ENCODE measurements around the gene SPEM2.
A peak's percentile ranks its signal among the peaks of the same experiment; 100 is the strongest.

The SPEM2 gene

DNA sequence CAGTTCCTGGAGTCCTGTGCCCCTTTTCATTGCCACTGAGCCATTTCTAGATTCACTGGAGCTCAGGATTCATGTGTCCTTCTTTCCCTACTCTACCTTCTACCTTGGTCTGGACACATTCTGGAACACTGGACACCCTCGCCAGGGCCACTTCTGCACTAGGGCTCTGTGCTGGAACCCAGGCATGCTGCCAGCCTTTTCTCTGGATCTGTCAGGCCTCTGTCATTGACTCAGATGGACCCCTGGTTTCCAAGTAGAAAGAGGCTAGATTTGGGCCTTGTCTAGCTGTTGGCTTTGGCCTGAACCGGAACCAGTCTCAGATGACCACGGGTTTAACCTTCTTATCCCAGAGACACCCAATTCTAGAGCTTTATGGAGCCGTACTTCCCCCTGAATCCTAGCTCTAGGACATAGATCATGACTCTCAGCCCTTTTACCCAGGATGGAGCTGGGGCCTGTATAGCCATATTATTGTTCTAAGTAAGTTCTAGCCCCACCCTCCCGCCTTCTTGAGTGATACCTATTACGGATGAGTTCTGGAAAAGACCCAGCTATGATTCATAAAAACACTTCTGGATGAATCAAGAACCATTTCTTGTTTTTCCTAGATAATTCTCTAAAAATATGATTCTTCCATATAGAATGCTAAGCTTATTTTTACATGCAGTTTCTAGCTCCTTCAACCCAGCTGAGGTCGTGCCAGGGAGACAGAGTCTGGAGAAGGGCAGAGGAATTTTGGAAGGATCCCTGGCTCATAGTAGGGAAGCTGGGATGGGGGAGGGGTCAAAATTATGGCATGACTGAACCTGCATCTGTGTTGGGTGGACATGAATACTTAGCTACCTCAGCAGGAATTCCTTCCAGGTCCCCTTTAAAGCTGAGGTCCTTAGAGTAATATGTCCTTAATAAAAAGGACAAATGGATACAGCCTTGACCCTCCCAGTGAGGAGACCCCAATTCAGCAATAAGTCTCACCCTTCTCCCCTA lies 18.4 kb downstream of the SPEM2 start:
- peak; percentile 21 for DNase-seq (ENCODE audit: low read depth)
- no peak overlapping the region for H3K4me3 ChIP-seq (ENCODE audit: low read length)

DNA sequence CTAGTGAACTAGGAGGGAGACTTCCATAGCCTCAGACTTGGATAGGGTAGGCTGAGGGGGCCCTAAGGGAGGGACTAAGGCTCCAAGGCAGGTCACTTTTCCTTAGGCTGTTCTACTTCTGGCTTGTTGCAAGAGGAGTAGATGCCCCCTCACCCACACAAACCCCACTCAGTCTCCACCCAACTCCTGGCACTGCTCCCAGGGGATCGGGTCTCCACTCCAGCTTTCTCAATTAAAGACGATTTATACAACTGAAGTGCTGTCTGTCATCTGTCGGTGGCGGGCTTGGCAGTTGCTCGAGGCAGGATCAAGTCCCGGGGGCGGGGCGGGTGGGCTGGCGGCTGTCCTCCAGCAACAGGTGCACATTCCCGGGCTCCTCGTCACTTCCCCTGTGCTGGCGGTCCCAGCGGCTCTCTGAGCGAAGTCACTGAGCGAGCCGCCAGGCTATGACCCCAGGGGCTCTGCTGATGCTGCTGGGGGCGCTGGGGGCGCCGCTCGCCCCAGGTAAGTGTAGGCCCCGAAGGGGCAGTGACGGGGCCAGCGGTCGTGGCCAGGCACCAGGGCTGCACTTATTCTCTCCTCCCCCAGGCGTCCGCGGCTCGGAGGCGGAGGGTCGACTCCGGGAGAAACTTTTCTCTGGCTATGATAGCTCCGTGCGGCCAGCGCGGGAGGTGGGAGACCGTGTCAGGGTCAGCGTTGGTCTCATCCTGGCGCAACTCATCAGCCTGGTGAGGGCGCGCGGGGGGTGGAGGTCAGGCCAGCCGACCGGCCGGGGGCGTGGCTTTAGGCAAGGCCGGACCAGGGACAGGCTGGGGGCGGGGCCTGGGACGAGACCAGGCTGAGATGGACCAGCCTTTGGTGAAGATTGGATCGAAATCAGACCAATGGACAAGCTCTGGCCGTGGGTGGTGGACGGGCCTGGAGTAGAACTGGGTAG lies 19.5 kb downstream of the SPEM2 start, which contains the start of gene CHRNB1:
Gene CHRNB1, plus strand, starts transcription at position 380 of the 937 bp plus-strand sequence. Its CDS starts 67 bp downstream, at position 447.
- no peak for DNase-seq (ENCODE audit: low read depth)
- TF ChIP-seq, protein P1, sequence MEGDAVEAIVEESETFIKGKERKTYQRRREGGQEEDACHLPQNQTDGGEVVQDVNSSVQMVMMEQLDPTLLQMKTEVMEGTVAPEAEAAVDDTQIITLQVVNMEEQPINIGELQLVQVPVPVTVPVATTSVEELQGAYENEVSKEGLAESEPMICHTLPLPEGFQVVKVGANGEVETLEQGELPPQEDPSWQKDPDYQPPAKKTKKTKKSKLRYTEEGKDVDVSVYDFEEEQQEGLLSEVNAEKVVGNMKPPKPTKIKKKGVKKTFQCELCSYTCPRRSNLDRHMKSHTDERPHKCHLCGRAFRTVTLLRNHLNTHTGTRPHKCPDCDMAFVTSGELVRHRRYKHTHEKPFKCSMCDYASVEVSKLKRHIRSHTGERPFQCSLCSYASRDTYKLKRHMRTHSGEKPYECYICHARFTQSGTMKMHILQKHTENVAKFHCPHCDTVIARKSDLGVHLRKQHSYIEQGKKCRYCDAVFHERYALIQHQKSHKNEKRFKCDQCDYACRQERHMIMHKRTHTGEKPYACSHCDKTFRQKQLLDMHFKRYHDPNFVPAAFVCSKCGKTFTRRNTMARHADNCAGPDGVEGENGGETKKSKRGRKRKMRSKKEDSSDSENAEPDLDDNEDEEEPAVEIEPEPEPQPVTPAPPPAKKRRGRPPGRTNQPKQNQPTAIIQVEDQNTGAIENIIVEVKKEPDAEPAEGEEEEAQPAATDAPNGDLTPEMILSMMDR (conservative IDR thresholded peaks at IDR 0.05; ENCODE audit: low read length) = no peak
- H3K4me3 ChIP-seq (ENCODE audit: low read length) = peak within 1 kb of the TSS; percentile 37

More for the DNA sequence above, 18.4 kb downstream of the SPEM2 start:
- TF ChIP-seq, protein P1 (conservative IDR thresholded peaks at IDR 0.05; ENCODE audit: low read length) = no peak

DNA sequence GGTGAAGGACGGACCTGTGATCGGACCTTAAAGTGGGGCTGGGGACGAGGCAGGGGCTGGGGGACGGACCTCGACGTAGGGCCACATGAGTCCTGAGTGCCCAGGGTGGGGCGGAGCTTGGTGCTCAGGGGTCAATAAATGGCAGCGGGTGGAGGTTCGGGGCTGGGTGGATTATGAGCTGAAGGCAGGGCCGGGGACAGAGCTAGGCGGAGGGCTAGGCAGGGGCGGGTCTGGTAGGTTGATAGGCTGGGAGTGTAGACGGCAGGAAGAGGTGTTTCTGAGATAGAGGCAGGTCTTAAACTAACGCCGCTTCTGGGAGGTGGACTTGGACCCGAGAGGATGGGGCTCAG lies 20.2 kb downstream of the SPEM2 start:
- TF ChIP-seq, protein P1 (conservative IDR thresholded peaks at IDR 0.05; ENCODE audit: low read length) = no peak
- DNase-seq (ENCODE audit: low read depth) = no peak
- H3K4me3 ChIP-seq (ENCODE audit: low read length) = peak overlapping the region; percentile 37

DNA sequence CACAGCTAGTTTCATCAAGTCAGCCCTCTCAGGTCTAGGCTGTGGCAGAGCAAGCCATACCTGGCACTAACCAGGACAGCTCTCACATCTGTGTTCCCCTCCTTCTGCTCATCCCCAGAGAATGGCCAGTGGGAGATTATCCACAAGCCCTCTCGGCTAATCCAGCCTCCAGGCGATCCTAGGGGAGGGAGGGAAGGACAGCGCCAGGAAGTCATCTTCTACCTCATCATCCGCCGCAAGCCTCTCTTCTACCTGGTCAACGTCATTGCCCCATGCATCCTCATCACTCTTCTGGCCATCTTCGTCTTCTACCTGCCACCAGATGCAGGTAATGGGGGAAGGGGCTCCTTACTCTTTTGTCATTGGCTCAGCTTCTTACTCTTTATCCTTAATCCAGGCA lies 23.0 kb downstream of the SPEM2 start:
- no peak overlapping the region for H3K4me3 ChIP-seq (ENCODE audit: low read length)
- TF ChIP-seq, protein P1 (conservative IDR thresholded peaks at IDR 0.05; ENCODE audit: low read length) = no peak
- no peak for DNase-seq (ENCODE audit: low read depth)

DNA sequence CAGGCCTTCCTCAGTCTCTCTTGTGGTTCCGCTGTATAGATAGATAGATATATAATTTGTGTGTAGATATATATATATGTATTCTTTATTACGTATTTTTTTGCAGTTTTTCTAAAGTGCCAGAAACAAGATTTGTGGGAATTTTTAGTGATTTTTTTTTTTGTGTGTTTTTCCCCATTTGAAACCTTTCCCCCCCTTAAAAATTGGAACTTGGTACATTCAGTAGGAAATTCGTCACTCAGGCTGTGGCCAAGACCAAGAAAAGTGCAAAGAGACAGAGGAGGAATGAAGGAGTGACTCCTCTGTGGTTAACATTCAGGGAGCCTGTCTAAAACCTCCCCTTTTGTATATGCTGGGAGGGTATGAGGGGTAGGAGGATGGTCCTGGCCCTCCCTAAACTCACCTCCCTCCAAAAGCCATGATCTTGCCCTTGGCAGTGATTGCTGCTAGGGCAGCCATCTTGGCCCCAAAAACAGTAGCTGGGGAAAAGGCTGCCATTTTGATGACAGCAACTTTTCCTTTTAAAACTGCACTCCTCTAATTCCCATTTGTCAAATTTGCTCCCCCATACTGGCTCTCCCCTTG lies 34.6 kb downstream of the SPEM2 start:
- H3K4me3 ChIP-seq (ENCODE audit: low read length) = no peak overlapping the region
- TF ChIP-seq, protein P1 (conservative IDR thresholded peaks at IDR 0.05; ENCODE audit: low read length) = no peak
- no peak for DNase-seq (ENCODE audit: low read depth)

DNA sequence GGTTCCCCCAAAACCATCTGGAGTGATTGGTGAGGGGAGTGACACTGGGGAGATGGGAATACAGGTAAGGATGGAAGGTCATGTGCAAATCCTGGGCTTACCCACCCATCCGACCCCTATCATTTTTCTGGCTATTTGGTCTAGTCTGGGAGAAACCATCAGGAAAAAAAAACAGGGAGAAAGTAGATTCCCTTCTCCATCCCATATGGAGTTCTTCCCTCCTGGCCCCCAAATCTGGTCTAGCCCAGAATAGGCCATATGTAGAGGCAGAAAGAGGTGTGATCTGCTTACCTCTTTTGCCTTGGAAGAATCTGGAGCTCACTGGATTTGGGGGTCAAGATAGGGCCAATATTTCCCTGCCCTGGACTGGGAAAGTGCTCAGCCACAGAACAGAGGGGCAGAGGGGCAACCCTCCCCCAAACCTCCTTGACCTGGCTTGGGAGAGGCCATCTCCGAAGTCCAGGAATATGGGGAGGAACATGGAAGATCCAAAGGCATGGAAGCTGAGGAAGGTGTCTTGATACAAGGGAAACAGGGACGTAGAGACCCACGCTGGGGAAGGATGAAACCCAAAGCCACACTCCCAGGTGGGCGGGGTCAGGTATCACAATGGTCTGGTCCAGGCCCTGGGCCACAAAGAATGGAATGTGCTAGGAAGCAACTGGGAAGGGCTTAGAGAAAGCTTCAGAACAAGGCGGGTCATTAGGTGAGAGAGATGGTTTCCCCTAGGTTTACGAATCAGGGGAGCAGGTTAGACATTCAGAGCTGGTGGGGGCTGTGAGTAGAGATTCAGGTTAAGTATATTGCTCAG lies 35.6 kb downstream of the SPEM2 start:
- H3K4me3 ChIP-seq (ENCODE audit: low read length) = no peak overlapping the region
- TF ChIP-seq, protein P1 (conservative IDR thresholded peaks at IDR 0.05; ENCODE audit: low read length) = no peak
- no peak for DNase-seq (ENCODE audit: low read depth)
